ENCODE measurements around the gene SNX10.

Gene SNX10

GRCh38 chr7:26379711-26380110 is 88.0 kb downstream of the SNX10 start:
- no peak for TF ChIP-seq GATA3 (IDR thresholded peaks at IDR 0.05; ENCODE audit: low read depth, low read length)

GRCh38 chr7:26381476-26382353 is 90.1 kb downstream of the SNX10 start:
- TF ChIP-seq GATA3 (IDR thresholded peaks at IDR 0.05; ENCODE audit: low read depth, low read length) (no peak), GATA2 (IDR thresholded peaks at IDR 0.05; ENCODE audit: low read depth, low read length) (no peak)

- no peak for TF ChIP-seq GATA2 (IDR thresholded peaks at IDR 0.05; ENCODE audit: low read depth, low read length)
- TF ChIP-seq GATA3 (IDR thresholded peaks at IDR 0.05; ENCODE audit: low read depth, low read length), result no peak
These were observed 93.6 kb downstream of the SNX10 start for GRCh38 chr7:26385240-26385639.

DNA sequence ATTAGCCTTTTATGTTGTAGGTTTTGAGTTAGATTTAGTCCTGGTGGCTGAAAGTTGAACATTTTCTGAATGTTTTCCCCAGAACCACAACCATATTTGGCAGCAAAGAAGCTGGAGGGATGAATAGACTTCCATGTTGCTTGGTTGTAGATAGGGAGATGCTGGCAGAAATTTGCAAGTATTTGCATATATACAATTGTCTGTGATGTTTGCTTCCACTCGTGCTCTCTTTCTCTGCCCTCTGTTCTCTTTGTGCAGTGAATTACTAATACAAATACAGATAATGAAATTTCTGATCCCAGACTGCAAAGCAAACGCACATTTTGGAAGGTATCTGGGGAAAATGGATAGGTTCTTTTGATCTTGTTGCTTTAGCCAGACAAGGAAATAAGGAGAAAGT is 96.1 kb downstream of the SNX10 start:
- TF ChIP-seq GATA2 (IDR thresholded peaks at IDR 0.05; ENCODE audit: low read depth, low read length) (no peak), GATA3 (IDR thresholded peaks at IDR 0.05; ENCODE audit: low read depth, low read length) (no peak)

DNA sequence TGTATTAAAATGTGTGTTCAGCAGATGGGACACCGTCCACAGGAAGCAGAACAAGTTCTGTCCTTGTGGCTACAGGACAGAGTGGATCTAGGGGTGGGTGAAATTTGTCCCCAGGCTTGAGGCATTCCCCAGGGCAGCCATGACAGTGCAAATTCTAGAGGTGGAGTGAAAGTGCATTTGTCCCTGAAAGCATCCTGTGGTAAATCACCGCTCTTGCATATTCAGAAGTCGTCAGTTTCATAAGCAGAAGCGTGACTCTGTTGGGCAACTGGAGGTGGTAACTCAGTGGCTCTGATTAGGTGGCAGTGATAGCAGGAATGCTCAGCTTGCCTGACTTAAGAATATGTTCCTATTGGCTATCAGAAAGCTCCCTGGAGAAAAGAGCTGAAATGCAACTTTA is 96.6 kb downstream of the SNX10 start:
- TF ChIP-seq GATA2 (IDR thresholded peaks at IDR 0.05; ENCODE audit: low read depth, low read length), result no peak
- no peak for TF ChIP-seq GATA3 (IDR thresholded peaks at IDR 0.05; ENCODE audit: low read depth, low read length)

- no peak for TF ChIP-seq GATA3 (IDR thresholded peaks at IDR 0.05; ENCODE audit: low read depth, low read length)
- TF ChIP-seq GATA2 (IDR thresholded peaks at IDR 0.05; ENCODE audit: low read depth, low read length), result no peak
These were observed 98.4 kb downstream of the SNX10 start for GRCh38 chr7:26390016-26390415.

GRCh38 chr7:26393818-26394217 is 102.2 kb downstream of the SNX10 start:
- TF ChIP-seq GATA3 (IDR thresholded peaks at IDR 0.05; ENCODE audit: low read depth, low read length) (no peak), GATA2 (IDR thresholded peaks at IDR 0.05; ENCODE audit: low read depth, low read length) (no peak)

GRCh38 chr7:26397332-26397731 is 105.7 kb downstream of the SNX10 start:
- TF ChIP-seq GATA3 (IDR thresholded peaks at IDR 0.05; ENCODE audit: low read depth, low read length) (no peak), GATA2 (IDR thresholded peaks at IDR 0.05; ENCODE audit: low read depth, low read length) (no peak)

GRCh38 chr7:26397796-26398426 is 106.2 kb downstream of the SNX10 start:
- TF ChIP-seq GATA2 (IDR thresholded peaks at IDR 0.05; ENCODE audit: low read depth, low read length) (peak; percentile 65; the same call in 1 of the 2 replicates), GATA3 (IDR thresholded peaks at IDR 0.05; ENCODE audit: low read depth, low read length) (no peak)

DNA sequence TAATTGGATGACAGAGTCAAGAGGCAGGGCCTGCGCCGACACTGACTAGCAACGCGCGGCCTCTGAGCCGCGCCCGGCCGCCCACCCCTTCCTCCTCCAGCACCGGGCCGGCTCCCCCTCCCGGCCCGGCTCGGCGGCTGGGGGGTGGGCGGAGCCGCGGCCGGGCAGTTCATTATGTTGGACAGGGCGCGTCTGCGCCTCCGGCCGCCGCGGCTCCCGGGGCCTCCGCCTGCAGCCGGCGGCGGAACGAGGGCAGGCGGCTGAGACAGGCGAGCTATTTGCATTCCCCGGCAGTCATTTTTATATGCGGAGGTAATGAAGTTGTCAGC is 106.7 kb downstream of the SNX10 start:
- TF ChIP-seq GATA3 (IDR thresholded peaks at IDR 0.05; ENCODE audit: low read depth, low read length) (no peak), GATA2 (IDR thresholded peaks at IDR 0.05; ENCODE audit: low read depth, low read length) (no peak)

DNA sequence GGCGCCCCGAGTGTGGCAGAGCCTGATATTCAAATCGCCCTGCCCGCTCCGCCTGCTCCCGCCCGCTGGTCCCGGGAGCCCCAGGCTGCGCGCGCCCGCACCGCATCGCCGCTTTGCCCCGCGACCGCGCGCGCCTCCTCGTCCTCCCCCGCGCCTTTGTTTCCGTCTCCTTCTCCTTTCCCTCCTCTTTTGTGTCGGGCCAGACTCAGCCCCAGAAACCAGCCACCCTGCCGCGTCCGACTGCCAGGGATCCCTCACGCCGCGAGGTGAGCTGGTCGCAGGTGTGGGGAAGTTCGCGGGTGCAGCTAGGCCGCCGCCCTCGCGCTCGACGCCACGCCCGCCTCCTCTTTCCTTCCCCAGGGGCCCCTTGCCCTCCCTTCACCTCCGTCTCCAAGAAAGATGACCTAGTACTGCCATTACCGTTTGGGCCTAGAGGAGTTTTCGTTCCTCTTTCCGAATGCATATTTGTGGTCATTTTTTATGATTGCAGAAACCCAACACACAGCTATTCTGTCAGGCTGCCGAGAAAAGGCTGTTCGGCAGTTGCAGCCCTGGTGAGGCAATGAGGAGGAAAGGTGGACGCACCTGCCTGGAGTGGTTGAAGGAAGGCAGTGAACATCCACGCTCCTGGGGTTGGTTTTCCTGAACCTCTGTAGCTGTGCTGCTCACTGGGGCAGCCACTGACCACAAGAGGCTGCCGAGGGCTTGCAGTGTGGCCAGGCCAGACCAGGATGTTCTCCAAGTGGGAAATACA is 107.3 kb downstream of the SNX10 start:
- TF ChIP-seq GATA3 (IDR thresholded peaks at IDR 0.05; ENCODE audit: low read depth, low read length) (no peak), GATA2 (IDR thresholded peaks at IDR 0.05; ENCODE audit: low read depth, low read length) (no peak)

DNA sequence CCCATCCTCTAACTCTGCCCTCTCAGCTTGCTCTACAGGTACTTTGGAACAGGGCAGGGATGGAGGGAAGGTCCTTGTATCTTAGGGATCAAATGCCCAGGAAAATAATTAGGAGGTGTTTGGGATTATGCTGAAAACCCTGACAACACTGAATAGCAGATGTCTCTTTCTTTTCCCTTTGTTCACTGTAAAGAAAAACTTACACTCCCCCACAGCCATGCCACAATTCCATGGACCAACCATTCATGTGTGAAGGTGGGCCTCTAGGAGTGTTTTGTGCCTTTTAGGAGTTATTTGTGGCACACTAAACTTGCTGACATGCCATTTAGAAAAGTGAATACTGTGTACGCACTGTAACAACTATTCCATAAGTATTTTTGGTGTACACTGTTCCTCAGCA is 108.1 kb downstream of the SNX10 start:
- no peak for TF ChIP-seq GATA2 (IDR thresholded peaks at IDR 0.05; ENCODE audit: low read depth, low read length)
- TF ChIP-seq GATA3 (IDR thresholded peaks at IDR 0.05; ENCODE audit: low read depth, low read length), result no peak

- TF ChIP-seq GATA3 (IDR thresholded peaks at IDR 0.05; ENCODE audit: low read depth, low read length) (no peak), GATA2 (IDR thresholded peaks at IDR 0.05; ENCODE audit: low read depth, low read length) (no peak)
These were observed 112.0 kb downstream of the SNX10 start for GRCh38 chr7:26403640-26404039.

- TF ChIP-seq GATA2 (IDR thresholded peaks at IDR 0.05; ENCODE audit: low read depth, low read length) (no peak), GATA3 (IDR thresholded peaks at IDR 0.05; ENCODE audit: low read depth, low read length) (no peak)
These were observed 112.7 kb downstream of the SNX10 start for GRCh38 chr7:26404189-26404996.

All from SH-SY5Y (cell line).